SJCRH30 (cell line): ENCODE data around the gene IPO13. TPM values are rescaled to one million over a fixed set of nuclear protein-coding genes. Genes with fewer than 3 reads are reported as not detected.

Source experiments
- DNase-seq, 2 experiments: peaks; one replicate each; pipeline ENCODE4 v3.0.0-alpha.2; 2015 to 2020
- H3K27ac ChIP-seq: fragments of 250-450 bp; sonication (Bioruptor Pico); 2 replicates; pipeline ENCODE4 v1.5.1; 2020; ENCODE audit warnings: mild to moderate bottlenecking, moderate library complexity
- H3K27me3 ChIP-seq: fragments of 250-450 bp; sonication (Bioruptor Pico); 2 replicates; pipeline ENCODE4 v1.5.1; 2020; ENCODE audit warnings: mild to moderate bottlenecking, moderate library complexity
- H3K36me3 ChIP-seq: fragments of 250-450 bp; sonication (Bioruptor Pico); 2 replicates; pipeline ENCODE4 v1.5.1; 2020; ENCODE audit warnings: mild to moderate bottlenecking, moderate library complexity
- H3K4me1 ChIP-seq: fragments of 250-450 bp; sonication (Bioruptor Pico); 2 replicates; pipeline ENCODE4 v1.5.1; 2020; ENCODE audit warnings: mild to moderate bottlenecking, moderate library complexity
- H3K4me3 ChIP-seq: fragments of 250-450 bp; sonication (Bioruptor Pico); 2 replicates; pipeline ENCODE4 v1.5.1; 2020; ENCODE audit warnings: mild to moderate bottlenecking, moderate library complexity
- H3K9me3 ChIP-seq: fragments of 250-450 bp; sonication (Bioruptor Pico); replicated peaks from 2 replicates; pipeline ENCODE4 v1.5.1; 2020; ENCODE audit warnings: mild to moderate bottlenecking, moderate library complexity
- total RNA-seq: library from RNA; depleted of rRNA; stranded (reverse); fragments of >200 nt; shearing (Covaris generic); gene quantifications from 2 replicates; pipeline ENCODE4 v1.2.3, GENCODE V29; 2014

Gene IPO13
- total RNA-seq, 1 experiment from 2014 or later = 17.7 TPM

DNA sequence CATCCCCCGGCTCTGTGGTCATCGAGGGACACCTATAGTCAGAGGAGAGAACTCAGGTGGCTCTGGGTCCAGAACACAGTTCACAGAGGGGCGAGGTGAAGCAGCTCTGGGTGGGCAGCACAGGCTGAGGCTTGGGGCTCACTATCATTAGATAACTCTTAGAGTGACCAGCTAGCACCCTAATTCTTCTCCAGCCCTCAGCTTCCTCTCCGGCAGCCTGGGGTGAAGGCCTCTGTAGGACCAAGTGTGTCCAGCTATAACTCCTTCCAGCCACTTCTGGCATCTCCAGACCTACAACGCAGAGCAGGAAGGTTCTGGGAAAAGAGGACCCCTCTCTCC is 11.8 kb upstream of the IPO13 start:
- Histone ChIP-seq H3K4me3 (no peak overlapping the region), H3K27me3 (no peaks in the 10 kb centered on the region), H3K27ac (no peak overlapping the region), H3K36me3 (no peaks in the 10 kb centered on the region), H3K4me1 (peaks cover 21% of the 10 kb centered on the region), H3K9me3 (no peaks in the 10 kb centered on the region)
- DNase-seq = no peak

DNA sequence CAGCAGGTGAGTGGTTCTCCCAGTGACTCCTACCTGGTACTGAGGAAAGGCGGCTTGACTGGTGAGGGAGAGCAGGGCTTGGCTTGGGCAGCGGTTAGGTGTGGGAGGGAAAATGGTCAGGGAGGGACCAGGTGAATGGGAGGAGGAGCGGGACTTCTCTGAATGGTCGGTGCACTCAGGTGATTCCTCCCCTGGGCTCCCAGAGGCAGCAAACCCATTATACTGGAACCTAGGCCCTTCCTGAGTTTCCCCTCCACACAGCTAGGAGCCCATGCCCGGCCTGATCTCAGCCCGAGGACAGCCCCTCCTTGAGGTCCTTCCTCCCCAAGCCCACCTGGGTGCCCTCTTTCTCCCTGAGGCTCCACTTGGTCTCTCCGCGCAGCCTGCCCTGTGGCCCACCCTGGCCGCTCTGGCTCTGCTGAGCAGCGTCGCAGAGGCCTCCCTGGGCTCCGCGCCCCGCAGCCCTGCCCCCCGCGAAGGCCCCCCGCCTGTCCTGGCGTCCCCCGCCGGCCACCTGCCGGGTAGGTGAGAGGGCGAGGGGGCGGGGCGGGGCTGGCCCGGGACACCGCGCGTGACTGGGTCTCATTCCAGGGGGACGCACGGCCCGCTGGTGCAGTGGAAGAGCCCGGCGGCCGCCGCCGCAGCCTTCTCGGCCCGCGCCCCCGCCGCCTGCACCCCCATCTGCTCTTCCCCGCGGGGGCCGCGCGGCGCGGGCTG is 10.9 kb upstream of the IPO13 start:
- Histone ChIP-seq H3K36me3 (no peaks in the 10 kb centered on the region), H3K4me3 (no peak overlapping the region), H3K27me3 (no peaks in the 10 kb centered on the region), H3K4me1 (peaks cover 14% of the 10 kb centered on the region), H3K27ac (no peak overlapping the region), H3K9me3 (no peaks in the 10 kb centered on the region)
- no peak for DNase-seq

DNA sequence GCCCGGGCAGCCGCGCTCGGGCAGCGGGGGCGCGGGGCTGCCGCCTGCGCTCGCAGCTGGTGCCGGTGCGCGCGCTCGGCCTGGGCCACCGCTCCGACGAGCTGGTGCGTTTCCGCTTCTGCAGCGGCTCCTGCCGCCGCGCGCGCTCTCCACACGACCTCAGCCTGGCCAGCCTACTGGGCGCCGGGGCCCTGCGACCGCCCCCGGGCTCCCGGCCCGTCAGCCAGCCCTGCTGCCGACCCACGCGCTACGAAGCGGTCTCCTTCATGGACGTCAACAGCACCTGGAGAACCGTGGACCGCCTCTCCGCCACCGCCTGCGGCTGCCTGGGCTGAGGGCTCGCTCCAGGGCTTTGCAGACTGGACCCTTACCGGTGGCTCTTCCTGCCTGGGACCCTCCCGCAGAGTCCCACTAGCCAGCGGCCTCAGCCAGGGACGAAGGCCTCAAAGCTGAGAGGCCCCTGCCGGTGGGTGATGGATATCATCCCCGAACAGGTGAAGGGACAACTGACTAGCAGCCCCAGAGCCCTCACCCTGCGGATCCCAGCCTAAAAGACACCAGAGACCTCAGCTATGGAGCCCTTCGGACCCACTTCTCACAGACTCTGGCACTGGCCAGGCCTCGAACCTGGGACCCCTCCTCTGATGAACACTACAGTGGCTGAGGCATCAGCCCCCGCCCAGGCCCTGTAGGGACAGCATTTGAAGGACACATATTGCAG is 10.2 kb upstream of the IPO13 start:
- Histone ChIP-seq H3K4me1 (peaks cover 13% of the 10 kb centered on the region), H3K36me3 (no peaks in the 10 kb centered on the region), H3K9me3 (no peaks in the 10 kb centered on the region), H3K27me3 (no peaks in the 10 kb centered on the region), H3K27ac (no peak overlapping the region), H3K4me3 (no peak overlapping the region)
- DNase-seq = no peak

- H3K27me3 ChIP-seq = no peaks in the 10 kb centered on the region
Observed at GRCh38 chr1:43937179-43937865, 9.4 kb upstream of the IPO13 start.

DNA sequence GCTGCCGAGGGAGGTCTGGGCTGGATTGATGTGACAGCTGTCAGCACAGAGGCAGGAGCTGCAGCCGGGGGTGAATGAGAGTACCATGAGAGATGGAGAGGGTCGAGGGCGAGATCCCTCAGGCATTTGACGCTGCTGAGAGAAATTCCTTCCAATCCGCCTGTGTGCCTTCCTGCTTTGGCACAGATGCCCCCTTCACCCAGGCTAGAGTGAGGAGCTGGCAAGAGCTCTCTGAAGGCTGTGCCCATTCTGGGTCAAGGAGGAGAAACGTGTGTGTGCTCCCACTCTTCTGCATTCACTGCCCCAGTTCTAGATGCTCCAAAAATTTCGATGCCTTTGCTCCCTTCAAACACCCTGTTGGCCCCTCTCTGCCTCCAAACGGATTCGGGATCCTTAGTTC is 8.4 kb upstream of the IPO13 start:
- DNase-seq = no peak
- H3K36me3 ChIP-seq = no peaks in the 10 kb centered on the region
- peaks cover 10% of the 10 kb centered on the region for H3K4me1 ChIP-seq
- H3K9me3 ChIP-seq = no peaks in the 10 kb centered on the region
- no peak overlapping the region for H3K27ac ChIP-seq
- H3K4me3 ChIP-seq = no peak overlapping the region
- no peaks in the 10 kb centered on the region for H3K27me3 ChIP-seq

More at GRCh38 chr1:43937179-43937865, 9.4 kb upstream of the IPO13 start:
- Histone ChIP-seq H3K4me3 (no peak overlapping the region), H3K36me3 (no peaks in the 10 kb centered on the region), H3K4me1 (peaks cover 13% of the 10 kb centered on the region), H3K9me3 (no peaks in the 10 kb centered on the region), H3K27ac (no peak overlapping the region)
- no peak for DNase-seq

- H3K27ac ChIP-seq = no peak overlapping the region
- DNase-seq = no peak
Observed at GRCh38 chr1:43938892-43939587, 7.7 kb upstream of the IPO13 start.

DNA sequence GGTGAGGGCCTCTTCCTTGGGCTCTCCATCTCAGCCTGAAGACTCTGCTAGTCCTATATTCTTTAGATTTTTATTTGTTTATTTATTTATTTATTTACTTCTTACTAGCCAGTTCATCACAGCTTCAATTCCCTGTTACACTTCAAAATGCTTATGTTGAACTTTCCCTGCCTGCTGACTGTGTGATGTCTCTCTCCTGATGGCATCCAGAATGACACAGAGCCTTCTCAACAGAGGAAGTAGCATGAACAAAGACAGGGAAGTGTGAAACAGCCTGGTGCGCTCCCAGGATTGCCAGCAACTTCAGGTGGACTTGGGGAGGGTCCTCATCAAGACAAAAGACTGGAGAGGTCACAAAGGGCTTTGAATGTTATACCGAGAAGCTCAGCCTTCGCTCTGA is 4.3 kb upstream of the IPO13 start:
- no peaks in the 10 kb centered on the region; the same call in 1 of the 2 replicates for H3K4me1 ChIP-seq
- no peaks in the 10 kb centered on the region for H3K27me3 ChIP-seq
- no peak for DNase-seq
- no peaks in the 10 kb centered on the region for H3K9me3 ChIP-seq
- no peak overlapping the region for H3K4me3 ChIP-seq
- H3K27ac ChIP-seq = no peak overlapping the region
- no peaks in the 10 kb centered on the region for H3K36me3 ChIP-seq

More at GRCh38 chr1:43938892-43939587, 7.7 kb upstream of the IPO13 start:
- H3K4me1 ChIP-seq = peaks cover 10% of the 10 kb centered on the region
- H3K36me3 ChIP-seq = no peaks in the 10 kb centered on the region
- H3K9me3 ChIP-seq = no peaks in the 10 kb centered on the region
- H3K27me3 ChIP-seq = no peaks in the 10 kb centered on the region
- H3K4me3 ChIP-seq = no peak overlapping the region

DNA sequence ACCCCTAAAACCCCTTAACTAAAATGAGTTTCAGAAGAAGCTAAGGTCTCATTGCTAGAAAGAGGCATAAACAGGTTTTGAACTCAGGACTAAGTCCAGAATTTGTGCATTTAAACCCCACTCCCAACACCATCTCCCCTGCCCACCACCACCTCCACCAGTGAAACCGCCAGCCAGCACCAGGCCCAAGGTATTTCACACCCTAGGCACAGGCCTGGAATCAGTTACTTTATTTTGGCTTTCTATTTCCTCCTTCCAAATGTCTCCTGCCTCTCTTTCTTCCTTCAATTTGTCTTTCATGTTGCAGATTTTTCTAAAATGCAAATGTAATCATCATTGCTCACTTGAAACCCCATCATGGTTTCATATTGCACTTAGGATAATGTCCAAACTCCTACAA is 1.9 kb upstream of the IPO13 start:
- Histone ChIP-seq H3K4me3 (no peak overlapping the region), H3K27ac (no peak overlapping the region)

GRCh38 chr1:43945674-43946235 is 995 bp upstream of the IPO13 start:
- no peaks in the 10 kb centered on the region; the same call in 1 of the 2 replicates for H3K4me1 ChIP-seq
- H3K4me3 ChIP-seq = peak overlapping the region; percentile 69
- H3K9me3 ChIP-seq = no peaks in the 10 kb centered on the region
- no peaks in the 10 kb centered on the region for H3K36me3 ChIP-seq
- H3K27ac ChIP-seq = no peak overlapping the region; the same call in 1 of the 2 replicates
- H3K27me3 ChIP-seq = no peaks in the 10 kb centered on the region
- no peak for DNase-seq

More for the DNA sequence above, 1.9 kb upstream of the IPO13 start:
- no peaks in the 10 kb centered on the region; the same call in 1 of the 2 replicates for H3K4me1 ChIP-seq
- no peaks in the 10 kb centered on the region for H3K9me3 ChIP-seq
- no peaks in the 10 kb centered on the region for H3K27me3 ChIP-seq
- no peaks in the 10 kb centered on the region for H3K36me3 ChIP-seq
- DNase-seq = no peak

- no peaks in the 10 kb centered on the region for H3K27me3 ChIP-seq
- peak overlapping the region; percentile 99 for H3K27ac ChIP-seq
- H3K4me1 ChIP-seq = no peaks in the 10 kb centered on the region; the same call in 1 of the 2 replicates
- peak overlapping the region; percentile 69 for H3K4me3 ChIP-seq
- no peak for DNase-seq
- H3K36me3 ChIP-seq = no peaks in the 10 kb centered on the region
- H3K9me3 ChIP-seq = no peaks in the 10 kb centered on the region
Observed at GRCh38 chr1:43947061-43947873, 517 bp downstream of the IPO13 start.

DNA sequence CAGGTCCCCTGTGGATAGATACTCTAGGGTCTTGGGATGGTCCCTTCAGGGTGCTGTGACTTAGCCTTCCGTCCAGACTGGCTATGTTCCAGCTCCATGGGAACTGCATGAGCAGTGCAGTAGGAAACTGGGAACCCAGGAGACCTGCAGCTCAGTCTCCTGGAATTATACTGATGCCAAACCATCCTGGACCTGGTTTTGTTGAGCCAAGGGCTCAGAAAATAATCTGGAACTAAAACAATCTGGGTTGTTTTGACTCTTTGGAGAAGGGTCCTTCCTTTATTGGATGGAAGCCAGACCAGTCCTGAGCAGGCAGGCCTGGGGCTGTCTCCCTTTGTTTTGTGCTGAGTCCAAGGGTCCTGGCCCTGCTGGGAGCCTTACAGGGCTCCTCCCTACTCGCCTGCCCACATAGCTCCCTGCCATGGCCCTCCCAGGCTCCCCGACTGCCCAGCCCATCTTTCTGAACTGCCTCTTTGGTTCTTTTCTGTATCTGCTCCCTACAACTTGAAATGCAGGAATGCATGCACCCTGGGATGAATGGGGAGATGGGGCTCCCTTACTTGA is 1.2 kb downstream of the IPO13 start:
- no peak for DNase-seq
- no peaks in the 10 kb centered on the region for H3K27me3 ChIP-seq

GRCh38 chr1:43949678-43950077 is 2.9 kb downstream of the IPO13 start:
- H3K4me1 ChIP-seq = no peaks in the 10 kb centered on the region; the same call in 1 of the 2 replicates
- no peak overlapping the region for H3K27ac ChIP-seq
- H3K27me3 ChIP-seq = no peaks in the 10 kb centered on the region
- no peak for DNase-seq
- no peaks in the 10 kb centered on the region for H3K9me3 ChIP-seq
- H3K4me3 ChIP-seq = no peak overlapping the region
- no peaks in the 10 kb centered on the region for H3K36me3 ChIP-seq

More for the DNA sequence above, 1.2 kb downstream of the IPO13 start:
- Histone ChIP-seq H3K36me3 (no peaks in the 10 kb centered on the region), H3K9me3 (no peaks in the 10 kb centered on the region), H3K27ac (no peak overlapping the region), H3K4me3 (peak overlapping the region; percentile 69), H3K4me1 (no peaks in the 10 kb centered on the region; the same call in 1 of the 2 replicates)
